IMR-90 (cell line): ENCODE data around the gene PDZRN3. TPM values are rescaled to one million over a fixed set of nuclear protein-coding genes. Genes with fewer than 3 reads are reported as not detected.

ENCODE experiments used
- ATAC-seq: fragments of 200-7000 bp; cut with Tn5 transposase; 2 replicates; pipeline ENCODE4 v1.9.1; 2020; ENCODE audit warnings: low read depth, mild to moderate bottlenecking, moderate library complexity
- BruUV-seq: library from RNA; stranded (reverse); fragments of 400-500 nt; replicated peaks from 2 replicates; lab custom pipeline; 2021; lab: Mats Ljungman, UMichigan
- CTCF ChIA-PET: fragments of 300-600 bp; formaldehyde crosslinking; extraction: SDS; loops from one replicate; lab custom pipeline; 2021; ENCODE audit warnings: antibody characterized with exemption; lab: Yijun Ruan, JAX
- POLR2A ChIA-PET: fragments of 300-600 bp; sonication (Branson Sonifier 250); formaldehyde crosslinking; loops from one replicate; lab custom pipeline; 2022; ENCODE audit warnings: antibody characterized with exemption; ENCODE audit not compliant: unreplicated experiment; lab: Charles Lee
- DNase-seq: peaks from one replicate; pipeline ENCODE4 v3.0.0; 2013
- H2AFZ ChIP-seq: replicated peaks from 2 replicates; pipeline ENCODE3; 2013; ENCODE audit warnings: low read length, mild to moderate bottlenecking; ENCODE audit not compliant: poor library complexity
- H2AK5ac ChIP-seq: 2 replicates; pipeline ENCODE4 v1.6.1; 2013; ENCODE audit warnings: low read depth, low read length, inconsistent platforms
- H2AK9ac ChIP-seq: replicated peaks from 2 replicates; pipeline ENCODE3; 2013; ENCODE audit warnings: mild to moderate bottlenecking, low read depth, low read length, moderate library complexity; ENCODE audit not compliant: poor library complexity
- H2BK120ac ChIP-seq: 2 replicates; pipeline ENCODE4 v1.6.1; 2013; ENCODE audit warnings: low read depth, low read length, inconsistent platforms
- H2BK15ac ChIP-seq: 3 replicates; pipeline ENCODE4 v1.6.1; 2013; ENCODE audit warnings: low read depth, low read length, inconsistent platforms
- H2BK20ac ChIP-seq: 2 replicates; pipeline ENCODE4 v1.6.1; 2013; ENCODE audit warnings: low read depth, mild to moderate bottlenecking, inconsistent platforms, low read length, moderate library complexity
- H2BK5ac ChIP-seq: 2 replicates; pipeline ENCODE4 v1.6.1; 2013; ENCODE audit warnings: mild to moderate bottlenecking, low read depth, low read length, inconsistent platforms; ENCODE audit not compliant: poor library complexity, severe bottlenecking
- H3K14ac ChIP-seq: replicated peaks from 2 replicates; pipeline ENCODE4 v1.6.1; 2013; ENCODE audit warnings: low read depth, low read length, inconsistent platforms
- H3K18ac ChIP-seq: 2 replicates; pipeline ENCODE4 v1.6.1; 2013; ENCODE audit warnings: low read depth, low read length, control low read depth
- H3K23ac ChIP-seq: 2 replicates; pipeline ENCODE4 v1.6.1; 2013; ENCODE audit warnings: low read depth, low read length, inconsistent platforms
- H3K27ac ChIP-seq: 2 replicates; pipeline ENCODE4 v1.5.1; 2013; ENCODE audit warnings: mild to moderate bottlenecking, control low read depth, low read length; ENCODE audit not compliant: insufficient read depth
- H3K27me3 ChIP-seq: 2 replicates; pipeline ENCODE4 v1.6.1; 2013; ENCODE audit warnings: low read length; ENCODE audit not compliant: control insufficient read depth, insufficient read depth
- H3K36me3 ChIP-seq: 2 replicates; pipeline ENCODE4 v1.6.1; 2013; ENCODE audit warnings: low read length, mixed read lengths; ENCODE audit not compliant: control insufficient read depth, insufficient read depth
- H3K4ac ChIP-seq: 2 replicates; pipeline ENCODE4 v1.6.1; 2013; ENCODE audit warnings: low read depth, low read length, inconsistent platforms
- H3K4me1 ChIP-seq: 2 replicates; pipeline ENCODE4 v1.6.1; 2013; ENCODE audit warnings: low read length, mixed read lengths; ENCODE audit not compliant: control insufficient read depth, insufficient read depth
- H3K4me2 ChIP-seq: 2 replicates; pipeline ENCODE4 v1.6.1; 2013; ENCODE audit warnings: low read depth, mild to moderate bottlenecking, control low read depth, low read length, moderate library complexity
- H3K4me3 ChIP-seq: 2 replicates; pipeline ENCODE4 v1.5.1; 2013; ENCODE audit warnings: low read depth, mild to moderate bottlenecking, control low read depth, low read length, moderate library complexity; ENCODE audit not compliant: insufficient read depth
- H3K56ac ChIP-seq: 2 replicates; pipeline ENCODE4 v1.6.1; 2013; ENCODE audit warnings: low read length, inconsistent platforms; ENCODE audit not compliant: insufficient read depth; ENCODE audit errors: extremely low read depth
- H3K79me1 ChIP-seq, 2 experiments: 2 replicates each; pipeline ENCODE4 v1.6.1; 2013; ENCODE audit warnings: low read length in 2 of 2, inconsistent platforms in 1 of 2, low read depth in 1 of 2
- H3K9ac ChIP-seq: 2 replicates; pipeline ENCODE4 v1.6.1; 2013; ENCODE audit warnings: low read depth, low read length, control low read depth
- H3K9me1 ChIP-seq: 2 replicates; pipeline ENCODE4 v1.6.1; 2013; ENCODE audit warnings: low read length, inconsistent platforms; ENCODE audit not compliant: insufficient read depth
- H3K9me3 ChIP-seq: 2 replicates; pipeline ENCODE4 v1.6.1; 2013; ENCODE audit warnings: low read length; ENCODE audit not compliant: control insufficient read depth, insufficient read depth
- H4K20me1 ChIP-seq: 2 replicates; pipeline ENCODE4 v1.6.1; 2013; ENCODE audit warnings: low read length, inconsistent platforms; ENCODE audit not compliant: insufficient read depth
- H4K5ac ChIP-seq: 2 replicates; pipeline ENCODE4 v1.6.1; 2013; ENCODE audit warnings: mild to moderate bottlenecking, low read depth, low read length, control low read depth
- H4K8ac ChIP-seq, 2 experiments: 2 replicates each; pipeline ENCODE4 v1.6.1; 2013; ENCODE audit warnings: low read depth in 2 of 2, low read length in 2 of 2, control low read depth in 1 of 2, inconsistent platforms in 1 of 2
- H4K91ac ChIP-seq: 2 replicates; pipeline ENCODE4 v1.6.1; 2013; ENCODE audit warnings: low read depth, low read length, inconsistent platforms; ENCODE audit not compliant: insufficient read depth
- ELK1 ChIP-seq: fragments of 150-350 bp; IDR thresholded peaks from 2 replicates; pipeline ENCODE4 v1.6.1; 2016; ENCODE audit warnings: low read depth, mild to moderate bottlenecking, low read length, moderate library complexity, borderline replicate concordance
- USF2 ChIP-seq: fragments of 150-350 bp; IDR thresholded peaks from 2 replicates; pipeline ENCODE4 v1.6.1; 2017; ENCODE audit warnings: mild to moderate bottlenecking, antibody characterized with exemption, low read length, low read depth
- WGBS, 2 experiments: methylation state at CpG; one replicate each; pipeline versions ENCODE4 v1.1.5 to v1.1.7; 2013; ENCODE audit warnings: missing lambda C conversion rate in 2 of 2; ENCODE audit not compliant: insufficient read length in 1 of 2; ENCODE audit errors: extremely low coverage in 2 of 2; 5-methylcytosine and 5-hydroxymethylcytosine counted together
- dilution Hi-C: fragments of 300-500 bp; cut with HindIII; formaldehyde crosslinking; loops from one replicate; pipeline ENCODE4 v1.14.3; 2018; ENCODE audit warnings: low sequenced_read_pairs; ENCODE audit not compliant: unreplicated experiment
- in situ Hi-C: fragments of 300-500 bp; cut with MboI; formaldehyde crosslinking; loops from 3 replicates; pipeline ENCODE4 v1.14.3; 2019; ENCODE audit warnings: low sequenced_read_pairs, inconsistent platforms, mixed read lengths
- intact Hi-C: fragments of 100-400 bp; cut with micrococcal nuclease; formaldehyde crosslinking; loops from 2 replicates; pipeline ENCODE4 v1.10.0; 2022
- polyA plus RNA-seq, 3 experiments: library from polyadenylated mRNA; depleted of rRNA; stranded (reverse); fragments of >200 nt; gene quantifications; 2 replicates each; pipeline ENCODE4 v1.2.3, GENCODE V29; 2012; ENCODE audit warnings: low replicate concordance in 1 of 3
- total RNA-seq: library from RNA; depleted of rRNA; stranded (reverse); fragments of >200 nt; gene quantifications from 2 replicates; pipeline ENCODE4 v1.2.3, GENCODE V29; 2012

PDZRN3 gene
- total and polyA plus RNA-seq, 2 of the 4 experiments (the other 2 are of a cell fraction) = 9.4 to 17.0 TPM

DNA sequence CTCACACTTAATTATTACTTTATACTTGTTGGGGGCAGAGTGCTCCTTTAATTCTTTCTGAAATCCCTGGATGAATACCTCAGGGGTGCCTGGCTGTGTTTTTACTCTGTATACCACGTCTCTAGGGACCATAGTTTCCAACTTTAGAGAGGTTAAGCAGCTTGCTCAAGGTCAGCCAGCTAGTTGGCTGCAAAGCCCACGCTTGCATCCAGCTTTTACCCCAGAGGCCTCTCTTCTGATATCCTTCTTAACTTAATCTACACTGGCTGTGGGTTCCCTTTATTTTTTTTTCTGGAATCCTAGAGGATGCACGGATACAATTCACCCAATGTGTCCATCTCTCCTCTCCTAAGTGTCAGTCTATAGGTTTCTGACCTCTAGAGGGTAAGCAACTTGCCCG, 1.4 kb downstream of the PDZRN3 start:
- Histone ChIP-seq H3K4me2 (peak overlapping the region; percentile 81), H2BK5ac (no peak overlapping the region), H3K4me1 (peaks cover 8% of the 10 kb centered on the region), H3K27ac (peak overlapping the region; percentile 56; the same call in 1 of the 2 replicates), H2BK15ac (no peak overlapping the region), H3K23ac (peak overlapping the region; percentile 70), H4K20me1 (peaks cover 32% of the 10 kb centered on the region; the same call in 1 of the 2 replicates), H3K9ac (peak overlapping the region; percentile 77), H3K18ac (peak overlapping the region; percentile 65), H3K4ac (peak overlapping the region; percentile 86; the same call in 1 of the 2 replicates), H3K56ac (peak overlapping the region; percentile 53; the same call in 1 of the 2 replicates), H3K27me3 (no peaks in the 10 kb centered on the region), H4K91ac (peak overlapping the region; percentile 32; the same call in 1 of the 2 replicates), H4K5ac (no peak overlapping the region), H3K36me3 (peaks cover 2% of the 10 kb centered on the region; the same call in 1 of the 2 replicates), H4K8ac (0 out of 4 replicates have a peak overlapping the region, but pooled peaks of 1 of the 2 experiments have one; percentile 49), H3K14ac (peak overlapping the region; percentile 89), H3K4me3 (peak overlapping the region; percentile 71), H2BK120ac (peak overlapping the region; percentile 20), H2AK5ac (no peak overlapping the region), H2BK20ac (no peak overlapping the region), H3K79me1 (peaks cover 12 to 43% of the 10 kb centered on the region in 2 experiments), H2AFZ (no peak overlapping the region), H2AK9ac (peak overlapping the region; percentile 47), H3K9me3 (no peaks in the 10 kb centered on the region), H3K9me1 (no peaks in the 10 kb centered on the region; the same call in none of the 2 replicates)
- BruUV-seq = no TSS peak
- TF ChIP-seq USF2 = no peak
- 0 out of 2 replicates have a peak, but pooled peaks have one; percentile 31 for TF ChIP-seq ELK1
- DNase-seq (peak; percentile 28), ATAC-seq (no peak)
- ChIA-PET POLR2A (interaction anchor here (0.7 kb wide), 1 partner anchor 114 kb away, joined by 5 read pairs; no protein-coding TSS in a partner anchor), CTCF (interaction anchor here (0.5 to 2.0 kb wide), 14 partner anchors 9 to 228 kb away, joined by 3 to 8 read pairs (median 3); no protein-coding TSS in a partner anchor)
- intact Hi-C loops (loop anchor here (5.0 kb wide), 3 partner anchors 164 to 521 kb away; no protein-coding TSS in a partner anchor), dilution Hi-C loops (loop anchor here (25.0 kb wide), 1 partner anchor 111 kb away; no protein-coding TSS in a partner anchor), in situ Hi-C loops (loop anchor here (25.0 kb wide), 1 partner anchor 111 kb away; no protein-coding TSS in a partner anchor)
- WGBS, 2 experiments = 0% methylated on average over 1 of the region's 4 CpGs; no CpG with 5 or more reads in 1 of the 2 experiments
